Measurements from ENCODE around the gene FAS. TPM values are rescaled to one million over a fixed set of nuclear protein-coding genes. Genes with fewer than 3 reads are reported as not detected.
"Not testable (repeated sequence)": the region's sequence is repeated elsewhere in the genome, so short reads cannot be mapped to it uniquely, and the experiment has no call there.

The FAS gene
- total RNA-seq, 1 donor from 2014 or later = 31.9 TPM

GRCh38 chr10:88992921-88993524 is 2.4 kb downstream of the FAS start:
- DNase-seq = peak; percentile 51

DNA sequence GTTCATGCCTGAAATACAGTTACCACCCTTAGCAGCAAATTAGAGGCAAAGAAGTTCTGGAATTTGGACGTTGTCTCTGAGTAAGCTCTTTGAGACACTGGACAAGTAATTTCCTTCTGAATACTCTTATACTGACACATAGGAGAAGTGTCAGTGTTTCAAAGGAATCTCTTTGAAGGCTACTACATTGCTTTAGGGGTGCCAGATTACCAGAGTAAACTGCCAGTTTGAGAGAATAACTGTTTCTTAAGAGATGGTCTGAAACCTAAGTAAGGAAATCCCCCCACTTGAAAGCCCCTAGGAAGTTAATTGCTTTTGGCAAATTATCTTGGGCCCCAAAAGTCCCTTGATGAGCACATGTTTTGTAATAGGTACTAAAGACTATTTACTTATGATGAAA is 3.4 kb downstream of the FAS start:
- DNase-seq = no peak

DNA sequence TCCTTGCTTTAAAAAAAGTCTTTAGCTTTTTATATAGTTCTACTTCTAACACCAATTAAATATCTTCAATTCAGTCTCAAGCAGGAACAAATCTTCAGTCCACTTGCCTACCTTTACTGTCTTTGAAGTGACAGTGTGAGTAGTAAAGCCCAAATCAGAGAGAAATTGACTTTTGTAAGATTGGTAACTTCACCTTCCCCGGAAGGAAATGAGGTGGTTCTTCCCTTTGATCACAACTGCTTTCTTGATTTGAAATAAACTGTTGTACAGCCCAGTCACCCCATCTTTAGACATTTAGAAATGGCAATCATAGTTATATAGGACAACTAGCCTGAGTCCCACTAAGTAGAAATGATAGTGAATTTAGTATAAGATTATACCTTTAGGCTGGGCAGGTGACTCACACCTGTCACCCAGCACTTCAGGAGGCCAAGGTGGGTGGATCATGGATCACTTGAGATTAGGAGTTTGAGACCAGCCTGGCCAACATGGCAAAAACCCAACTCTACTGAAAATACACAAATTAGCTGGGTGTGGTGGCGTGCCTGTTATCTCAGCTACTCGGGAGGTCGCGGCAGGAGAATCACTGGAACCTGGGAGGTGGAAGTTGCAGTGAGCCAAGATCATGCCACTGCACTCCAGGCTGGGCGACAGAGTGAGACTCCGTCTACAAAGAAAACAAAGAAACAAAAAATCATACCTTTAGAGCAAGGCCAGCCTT is 4.7 kb downstream of the FAS start:
- DNase-seq = no peak

DNA sequence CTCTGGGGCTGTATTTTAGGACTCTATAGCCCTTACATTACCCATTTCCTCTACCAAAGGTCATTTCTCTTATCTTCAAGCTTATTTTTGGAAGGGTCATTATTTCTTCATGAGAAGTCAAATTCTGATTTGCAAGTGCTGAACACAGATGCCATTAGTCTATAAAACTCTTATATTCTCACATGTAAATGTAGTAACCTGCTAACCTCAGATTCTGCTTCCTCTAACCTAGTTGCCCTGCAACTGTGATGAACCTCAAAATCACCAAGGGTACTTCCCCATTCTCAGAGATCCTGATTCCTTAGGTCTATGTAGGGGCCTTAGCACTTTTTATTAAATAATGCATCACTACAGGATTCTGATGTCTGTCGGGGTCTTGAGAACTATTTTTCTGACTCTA is 6.3 kb downstream of the FAS start:
- DNase-seq = no peak

DNA sequence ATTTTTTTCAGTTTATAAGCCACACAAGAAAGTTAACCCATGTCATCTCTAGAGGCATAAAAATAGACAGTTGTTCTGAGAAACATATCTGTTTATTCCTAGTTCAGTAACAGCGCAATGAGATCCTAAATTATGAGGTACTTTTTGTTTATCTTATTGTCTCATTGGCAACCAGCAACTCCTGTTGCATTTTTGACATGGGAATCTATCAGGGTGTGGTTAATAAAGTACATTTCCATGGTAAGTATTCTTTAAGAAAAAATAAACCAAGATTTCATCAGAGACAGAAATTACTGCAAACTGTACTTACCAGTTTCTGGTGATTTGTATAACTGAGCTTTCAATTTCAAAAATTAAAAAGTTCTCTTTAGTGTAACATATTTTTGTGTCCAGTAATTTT is 9.0 kb downstream of the FAS start:
- no peak for DNase-seq

DNA sequence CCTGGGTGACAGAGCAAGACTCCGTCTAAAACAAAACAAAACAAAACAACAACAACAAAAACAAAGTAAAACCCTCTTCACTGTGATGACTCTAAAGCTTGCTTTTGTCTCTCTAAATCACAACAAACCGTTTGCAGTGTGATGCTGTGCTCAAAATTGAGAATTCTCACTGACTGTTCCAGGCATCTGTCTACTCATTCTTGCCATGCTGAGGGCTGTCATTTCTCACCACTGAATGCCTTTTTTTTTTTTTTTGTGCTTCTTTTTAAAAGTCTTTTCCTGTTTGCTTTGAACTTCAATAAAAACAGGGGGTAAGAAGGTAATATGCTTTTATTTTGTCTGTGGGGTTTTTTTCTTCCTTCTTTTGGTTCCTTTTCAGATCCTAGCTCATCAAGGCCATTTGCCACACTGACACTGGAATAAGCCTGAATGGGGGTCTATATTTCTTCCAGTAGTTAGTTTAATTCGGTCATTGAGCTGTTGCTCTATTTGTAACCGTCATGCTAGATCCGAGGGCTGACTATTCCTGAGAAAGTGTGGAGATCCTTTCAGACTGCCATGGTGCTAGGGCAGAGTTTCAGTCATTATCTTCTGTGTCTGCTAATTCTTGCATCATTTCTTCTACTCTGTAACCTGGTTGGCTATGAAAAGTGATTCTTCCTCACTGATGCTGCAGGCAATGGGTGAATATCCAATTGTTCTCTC is 10.6 kb downstream of the FAS start:
- no peak for DNase-seq

GRCh38 chr10:89001729-89002072 is 11.1 kb downstream of the FAS start:
- DNase-seq = peak; percentile 15

- no peak for DNase-seq
Observed at GRCh38 chr10:89002226-89002978, 11.8 kb downstream of the FAS start.

DNA sequence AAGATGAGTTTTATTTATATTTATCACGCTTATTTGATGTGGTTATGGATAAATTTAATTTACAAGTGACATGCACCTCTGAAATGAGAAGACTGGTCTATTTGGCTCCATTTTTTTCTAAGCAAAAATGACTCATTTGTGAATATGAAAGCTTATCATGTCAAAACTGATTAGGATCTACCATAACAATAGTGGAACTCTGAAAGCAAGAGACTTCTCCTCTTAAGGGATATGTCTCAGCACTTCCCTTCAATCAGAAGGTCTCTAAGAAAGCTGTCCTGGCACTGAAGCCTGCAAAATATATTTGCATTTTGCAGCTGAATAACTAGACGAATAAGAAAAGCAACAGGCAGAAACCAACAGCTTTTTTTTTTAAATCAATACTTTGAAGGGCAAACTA is 12.7 kb downstream of the FAS start:
- DNase-seq = no peak

DNA sequence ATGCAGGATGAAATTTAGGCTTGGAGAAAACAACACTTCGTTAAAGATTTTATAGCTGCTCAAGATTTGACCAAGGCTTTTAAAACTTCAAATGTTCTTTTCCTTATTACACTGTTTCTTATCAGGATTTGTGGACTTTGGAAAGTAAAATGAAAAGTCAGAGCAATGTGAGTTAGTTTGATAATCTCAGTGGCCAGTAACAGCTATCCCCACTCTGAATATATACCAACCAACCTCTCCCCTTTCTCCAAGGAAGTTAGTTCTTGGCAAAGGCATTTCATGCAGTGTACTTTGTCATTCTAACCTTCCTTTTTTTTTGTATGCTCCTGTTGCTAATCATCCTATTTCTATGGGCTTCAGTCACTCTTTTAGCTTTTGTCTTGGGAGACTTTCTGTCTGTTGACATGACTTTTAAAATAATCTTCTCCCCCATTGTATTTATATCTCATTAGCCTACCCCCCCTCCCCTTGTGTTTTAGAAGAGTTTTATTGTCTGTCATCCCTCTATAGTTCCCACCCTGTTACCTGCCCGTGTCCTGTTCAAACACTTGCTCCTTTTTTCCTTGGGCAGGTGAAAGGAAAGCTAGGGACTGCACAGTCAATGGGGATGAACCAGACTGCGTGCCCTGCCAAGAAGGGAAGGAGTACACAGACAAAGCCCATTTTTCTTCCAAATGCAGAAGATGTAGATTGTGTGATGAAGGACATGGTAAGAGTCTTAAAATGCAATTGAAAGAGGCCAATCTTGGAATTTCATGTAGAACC is 16.7 kb downstream of the FAS start:
- no peak for DNase-seq

DNA sequence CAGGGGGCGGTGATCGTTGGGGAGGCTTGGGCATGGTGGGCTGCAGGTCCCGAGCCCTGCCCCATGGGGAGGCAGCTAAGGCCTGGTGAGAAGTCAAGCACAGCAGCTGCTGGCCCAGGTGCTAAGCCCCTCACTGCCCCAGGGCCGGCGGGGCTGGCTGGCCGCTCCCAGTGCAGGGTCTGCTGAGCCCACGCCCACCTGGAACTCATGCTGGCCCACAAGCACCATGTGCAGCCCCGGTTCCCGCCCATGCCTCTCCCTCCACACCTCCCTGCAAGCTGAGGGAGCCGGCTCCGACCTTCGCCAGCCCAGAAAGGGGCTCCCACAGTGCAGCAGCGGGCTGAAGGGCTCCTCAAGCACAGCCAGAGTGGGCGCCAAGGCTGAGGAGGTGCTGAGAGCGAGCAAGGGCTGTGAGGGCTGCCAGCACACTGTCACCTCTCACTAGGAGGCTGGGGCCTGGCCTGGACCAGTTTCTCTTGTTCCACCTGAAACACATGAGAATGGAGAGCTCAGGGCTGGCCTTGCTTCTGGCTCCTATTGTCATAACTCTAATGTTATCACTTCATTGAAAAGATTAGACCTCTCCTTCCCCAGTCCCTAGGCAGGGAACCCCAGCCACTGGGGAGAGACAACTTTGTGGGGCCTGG is 28.2 kb downstream of the FAS start:
- DNase-seq = not testable (repeated sequence)

- no peak for DNase-seq
Observed at GRCh38 chr10:89019569-89020327, 29.1 kb downstream of the FAS start.

DNA sequence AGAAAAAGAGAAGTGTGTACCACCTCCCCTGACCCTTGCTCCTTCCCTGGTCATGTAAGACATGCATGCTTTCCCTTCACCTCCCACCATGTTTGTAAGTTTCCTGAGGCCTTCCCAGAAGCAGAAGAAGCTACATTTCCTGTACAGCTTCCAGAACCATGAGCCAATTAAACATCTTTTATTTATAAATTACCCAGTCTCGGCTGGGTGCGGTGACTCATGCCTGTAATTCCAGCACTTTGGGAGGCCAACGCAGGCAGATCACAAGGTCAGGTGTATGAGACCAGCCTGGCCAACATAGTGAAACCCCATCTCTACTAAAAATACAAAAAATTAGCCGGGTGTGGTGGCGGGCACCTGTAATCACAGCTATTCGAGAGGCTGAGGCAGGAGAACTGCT is 30.9 kb downstream of the FAS start:
- not testable (repeated sequence) for DNase-seq

DNA sequence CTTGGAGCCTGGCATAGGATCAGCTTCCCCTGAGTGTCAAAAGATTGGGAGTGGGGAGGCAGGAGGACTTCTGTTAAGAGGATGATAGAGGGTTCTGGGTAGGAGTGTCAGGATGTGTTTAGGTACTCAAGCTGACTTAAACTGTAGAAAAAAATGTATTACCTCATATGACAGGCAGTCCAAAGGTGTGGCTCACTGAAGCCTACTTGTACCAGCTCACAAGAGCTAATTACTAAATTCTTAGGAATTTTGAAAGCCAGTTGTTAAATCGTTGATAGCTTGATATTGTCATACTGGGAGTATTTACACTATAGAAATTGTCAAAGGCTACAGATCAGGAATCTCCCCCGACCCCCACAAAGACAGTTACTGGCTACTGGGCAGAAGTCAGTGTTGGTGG is 32.1 kb downstream of the FAS start:
- no peak for DNase-seq

- peak; percentile 43 for DNase-seq
Observed at GRCh38 chr10:89025453-89025852, 34.9 kb downstream of the FAS start.

GRCh38 chr10:89029181-89029580 is 38.6 kb downstream of the FAS start:
- DNase-seq = no peak

DNA sequence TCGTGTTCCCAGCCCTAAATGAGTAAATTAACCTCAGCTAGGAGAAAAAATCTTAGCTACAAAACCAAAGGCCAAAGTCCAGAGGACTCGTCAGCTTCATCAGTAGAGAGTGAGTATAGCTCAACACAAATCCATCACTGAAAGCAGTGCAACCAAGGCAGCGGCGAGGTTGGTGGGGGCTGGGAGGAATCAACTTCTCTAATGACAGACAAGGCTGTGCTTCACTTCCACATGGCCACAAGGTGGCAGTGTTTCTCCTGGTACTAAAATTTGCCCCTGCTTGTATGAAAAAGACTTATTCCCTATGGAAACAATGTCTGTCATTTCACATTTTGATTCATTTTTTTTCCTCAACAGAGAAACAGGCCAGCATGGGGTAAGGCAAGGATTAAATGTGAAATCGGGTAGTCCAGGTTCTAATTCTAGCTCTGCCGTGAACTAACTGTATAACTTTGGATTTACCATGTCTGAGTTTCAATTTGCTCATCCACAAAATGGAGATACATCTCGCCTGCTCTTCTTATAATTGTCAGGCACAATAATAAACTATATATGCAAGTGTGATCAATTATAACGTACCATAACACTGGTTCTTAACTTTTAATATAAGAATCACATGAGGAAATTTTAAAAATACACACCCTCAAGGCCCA is 39.3 kb downstream of the FAS start:
- DNase-seq = peak; percentile 81

GRCh38 chr10:89030791-89031190 is 40.2 kb downstream of the FAS start:
- no peak for DNase-seq

GRCh38 chr10:89032141-89032891 is 41.7 kb downstream of the FAS start:
- DNase-seq = peak; percentile 11

GRCh38 chr10:89035461-89035860 is 44.9 kb downstream of the FAS start:
- DNase-seq = no peak
